SU-DHL-6 (cell line): ENCODE measurements around the gene LCN10.

ENCODE experiments used
- H2AFZ ChIP-seq: fragments of 200-600 bp; sonication (generic); 2 replicates; pipeline ENCODE4 v1.6.1; 2014; ENCODE audit warnings: low read depth, mild to moderate bottlenecking, moderate library complexity, mixed read lengths, antibody characterized with exemption, low read length; ENCODE audit not compliant: severe bottlenecking
- H3F3A ChIP-seq: fragments of 200-600 bp; shearing (Covaris generic); 2 replicates; pipeline ENCODE4 v1.6.0; 2016; ENCODE audit warnings: antibody characterized with exemption, mild to moderate bottlenecking; ENCODE audit not compliant: insufficient read depth
- H3K27ac ChIP-seq: fragments of 200-600 bp; sonication (generic); 2 replicates; pipeline ENCODE4 v1.5.1; 2016; ENCODE audit warnings: low read depth, mild to moderate bottlenecking, low read length, moderate library complexity, mixed read lengths
- H3K27me3 ChIP-seq: fragments of 200-600 bp; sonication (generic), shearing (Covaris generic); 2 replicates; pipeline ENCODE4 v1.6.0; 2014; ENCODE audit warnings: mild to moderate bottlenecking, low read length
- H3K36me3 ChIP-seq: fragments of 200-600 bp; sonication (generic); 2 replicates; pipeline ENCODE4 v1.6.1; 2014; ENCODE audit warnings: mild to moderate bottlenecking, low read length, mixed read lengths
- H3K4me2 ChIP-seq: fragments of 300-600, 200-600 bp; shearing (Covaris generic), sonication (generic); 2 replicates; pipeline ENCODE4 v1.6.0; 2014; ENCODE audit warnings: low read length, low read depth, mild to moderate bottlenecking; ENCODE audit not compliant: poor library complexity, severe bottlenecking
- H3K4me3 ChIP-seq: fragments of 200-600 bp; sonication (generic); 2 replicates; pipeline ENCODE4 v1.5.1; 2014; ENCODE audit warnings: antibody characterized with exemption, low read length, mild to moderate bottlenecking, mixed read lengths; ENCODE audit not compliant: insufficient read depth, poor library complexity, severe bottlenecking
- H3K79me2 ChIP-seq: fragments of 200-600 bp; sonication (generic); 2 replicates; pipeline ENCODE4 v1.6.1; 2014; ENCODE audit warnings: mild to moderate bottlenecking, low read length, moderate library complexity; ENCODE audit not compliant: insufficient read depth
- H3K9ac ChIP-seq: fragments of 200-600 bp; sonication (generic); 2 replicates; pipeline ENCODE4 v1.7.0; 2014; ENCODE audit warnings: mild to moderate bottlenecking, low read length
- H3K9me2 ChIP-seq: fragments of 200-600 bp; sonication (generic); replicated peaks from 2 replicates; pipeline ENCODE4 v1.6.1; 2014; ENCODE audit warnings: low read length; ENCODE audit not compliant: insufficient read depth
- H3K9me3 ChIP-seq: fragments of 200-600 bp; sonication (generic); 2 replicates; pipeline ENCODE4 v1.6.1; 2014; ENCODE audit warnings: low read length, mixed read lengths; ENCODE audit not compliant: insufficient read depth
- H4K20me1 ChIP-seq: fragments of 200-600 bp; sonication (generic); 2 replicates; pipeline ENCODE4 v1.6.1; 2014; ENCODE audit warnings: low read depth, mild to moderate bottlenecking, antibody characterized with exemption, low read length, moderate library complexity, mixed read lengths
- CTCF ChIP-seq: fragments of 200-600 bp; sonication (generic); IDR thresholded peaks from one replicate; pipeline ENCODE4 v1.5.1; 2017; ENCODE audit warnings: antibody characterized with exemption, mild to moderate bottlenecking, low read length, moderate library complexity; ENCODE audit not compliant: insufficient read depth, poor library complexity, severe bottlenecking
- EZH2phosphoT487 ChIP-seq: fragments of 200-600 bp; sonication (generic), shearing (Covaris generic); conservative IDR thresholded peaks from 2 replicates; pipeline ENCODE4 v1.6.1; 2018; ENCODE audit warnings: mild to moderate bottlenecking, antibody characterized with exemption, low read length, moderate library complexity, mixed read lengths

LCN10 gene

GRCh38 chr9:136782452-136782851 lies 39.7 kb upstream of the LCN10 start:
- Histone ChIP-seq H3K9me3 (no peaks in the 10 kb centered on the region), H3K36me3 (no peaks in the 10 kb centered on the region), H3K9me2 (no peaks in the 10 kb centered on the region), H3K27ac (no peak overlapping the region), H3K4me3 (no peak overlapping the region), H3K27me3 (no peaks in the 10 kb centered on the region), H2AFZ (no peak overlapping the region), H3K9ac (no peak overlapping the region), H3K4me2 (no peak overlapping the region), H3F3A (no peaks in the 10 kb centered on the region), H4K20me1 (no peaks in the 10 kb centered on the region), H3K79me2 (no peaks in the 10 kb centered on the region)
- TF ChIP-seq CTCF: no peak
- TF ChIP-seq EZH2phosphoT487: no peak

GRCh38 chr9:136779808-136780207 lies 37.1 kb upstream of the LCN10 start:
- H3K4me2 ChIP-seq: no peak overlapping the region
- TF ChIP-seq EZH2phosphoT487 (no peak), CTCF (no peak)
- H4K20me1 ChIP-seq: no peaks in the 10 kb centered on the region
- no peak overlapping the region for H3K27ac ChIP-seq
- H3K9me3 ChIP-seq: no peaks in the 10 kb centered on the region
- no peak overlapping the region for H3K9ac ChIP-seq
- H3K9me2 ChIP-seq: no peaks in the 10 kb centered on the region
- no peaks in the 10 kb centered on the region for H3K79me2 ChIP-seq
- H3F3A ChIP-seq: no peaks in the 10 kb centered on the region
- no peak overlapping the region for H2AFZ ChIP-seq
- H3K27me3 ChIP-seq: no peaks in the 10 kb centered on the region
- H3K36me3 ChIP-seq: no peaks in the 10 kb centered on the region
- no peak overlapping the region for H3K4me3 ChIP-seq

DNA sequence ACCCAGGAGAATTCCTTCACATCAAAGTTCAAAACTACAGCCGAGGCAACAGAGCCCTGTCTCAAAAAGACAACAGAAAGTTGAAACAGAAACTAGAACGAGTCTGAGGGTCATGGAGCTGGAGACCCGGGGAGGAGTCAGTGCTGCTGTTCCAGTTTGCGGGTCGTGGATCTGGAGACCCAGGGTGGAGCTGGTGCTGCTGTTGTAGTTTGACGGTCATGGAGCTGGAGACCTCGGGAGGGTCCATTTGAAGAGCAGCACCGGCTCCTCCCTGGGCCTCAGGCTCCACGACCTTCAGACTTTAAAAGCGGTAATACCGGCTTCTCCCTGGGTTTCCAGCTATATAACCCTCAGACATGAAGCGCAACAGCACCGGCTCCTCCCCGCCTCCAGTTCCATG lies 34.6 kb upstream of the LCN10 start:
- no peaks in the 10 kb centered on the region for H4K20me1 ChIP-seq
- no peak overlapping the region for H2AFZ ChIP-seq
- H3K4me2 ChIP-seq: no peak overlapping the region
- TF ChIP-seq EZH2phosphoT487: no peak
- TF ChIP-seq CTCF: no peak
- H3K79me2 ChIP-seq: no peaks in the 10 kb centered on the region
- peaks cover 5% of the 10 kb centered on the region; the same call in 1 of the 2 replicates for H3K9me3 ChIP-seq
- no peaks in the 10 kb centered on the region for H3K27me3 ChIP-seq
- H3K4me3 ChIP-seq: no peak overlapping the region
- no peaks in the 10 kb centered on the region for H3K9me2 ChIP-seq
- H3K27ac ChIP-seq: no peak overlapping the region
- H3K36me3 ChIP-seq: no peaks in the 10 kb centered on the region
- H3K9ac ChIP-seq: no peak overlapping the region
- no peaks in the 10 kb centered on the region for H3F3A ChIP-seq

DNA sequence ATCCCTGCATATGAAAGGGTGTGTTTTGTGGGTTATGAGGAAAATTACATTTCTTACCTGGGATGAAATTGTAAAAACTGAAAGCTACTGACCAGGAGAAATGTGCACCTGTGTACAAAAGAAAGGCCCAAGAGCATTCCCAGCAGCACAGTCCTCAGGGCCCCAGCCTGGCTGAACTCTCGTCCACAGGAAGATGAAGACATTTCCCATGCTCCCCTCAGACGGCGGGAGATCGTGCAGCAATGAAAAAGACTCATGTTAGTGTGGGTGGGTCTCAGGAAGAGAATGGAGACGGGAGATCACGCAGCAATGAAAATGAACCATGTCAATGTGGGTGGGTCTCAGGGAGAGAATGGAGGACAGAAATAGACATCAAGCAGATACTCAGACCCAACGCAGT lies 34.2 kb upstream of the LCN10 start:
- H3K4me2 ChIP-seq: no peak overlapping the region
- no peaks in the 10 kb centered on the region for H3K36me3 ChIP-seq
- no peak overlapping the region for H3K9ac ChIP-seq
- no peaks in the 10 kb centered on the region for H3K9me2 ChIP-seq
- TF ChIP-seq CTCF (no peak), EZH2phosphoT487 (no peak)
- H3K4me3 ChIP-seq: no peak overlapping the region
- H3K9me3 ChIP-seq: peaks cover 5% of the 10 kb centered on the region; the same call in 1 of the 2 replicates
- H3F3A ChIP-seq: no peaks in the 10 kb centered on the region
- no peak overlapping the region for H3K27ac ChIP-seq
- H2AFZ ChIP-seq: no peak overlapping the region
- H3K79me2 ChIP-seq: no peaks in the 10 kb centered on the region
- H3K27me3 ChIP-seq: no peaks in the 10 kb centered on the region
- H4K20me1 ChIP-seq: no peaks in the 10 kb centered on the region
